H1 (cell line): ENCODE results near the gene SLCO2A1. TPM values are rescaled to one million over a fixed set of nuclear protein-coding genes. Genes with fewer than 3 reads are reported as not detected.

Source experiments
- CTCF ChIA-PET: fragments of 300-600 bp; sonication (Branson Sonifier 250); formaldehyde crosslinking; loops from one replicate; lab custom pipeline; 2021; ENCODE audit not compliant: partially characterized antibody; lab: Charles Lee
- POLR2A ChIA-PET: fragments of 300-600 bp; sonication (Branson Sonifier 250); formaldehyde crosslinking; loops from one replicate; lab custom pipeline; 2021; ENCODE audit warnings: inconsistent platforms; ENCODE audit not compliant: partially characterized antibody; lab: Charles Lee
- DNase-seq, 2 experiments: peaks; one replicate each; pipeline versions ENCODE4 v3.0.0 to v3.0.0-alpha.2; 2010 to 2022; ENCODE audit warnings: low spot score in 2 of 2, low read depth in 1 of 2, mixed read lengths in 1 of 2
- FAIRE-seq: peaks from 2 replicates; lab custom pipeline; 2011; peaks lifted over from hg19 to GRCh38; lab: Jason Lieb, UNC
- H2AFZ ChIP-seq: 2 replicates; pipeline ENCODE4 v1.8.1; 2012; ENCODE audit warnings: low read length, inconsistent platforms
- H2AK5ac ChIP-seq: 2 replicates; pipeline ENCODE4 v1.6.1; 2013; ENCODE audit warnings: low read depth, low read length
- H2BK120ac ChIP-seq: replicated peaks from 2 replicates; pipeline ENCODE3; 2013; ENCODE audit warnings: low read depth, low read length, inconsistent platforms
- H2BK12ac ChIP-seq: 2 replicates; pipeline ENCODE4 v1.6.1; 2013; ENCODE audit warnings: low read depth, low read length
- H2BK15ac ChIP-seq: 2 replicates; pipeline ENCODE4 v1.6.1; 2013; ENCODE audit warnings: low read length
- H2BK20ac ChIP-seq: 2 replicates; pipeline ENCODE4 v1.6.1; 2013; ENCODE audit warnings: low read length
- H2BK5ac ChIP-seq: 2 replicates; pipeline ENCODE4 v1.6.1; 2013; ENCODE audit warnings: low read depth, low read length
- H3K14ac ChIP-seq: 2 replicates; pipeline ENCODE4 v1.6.1; 2013; ENCODE audit warnings: inconsistent platforms; ENCODE audit not compliant: insufficient read length
- H3K18ac ChIP-seq: 2 replicates; pipeline ENCODE4 v1.6.1; 2013; ENCODE audit warnings: low read length; ENCODE audit errors: extremely low read depth
- H3K23ac ChIP-seq: 2 replicates; pipeline ENCODE4 v1.6.1; 2013; ENCODE audit warnings: inconsistent platforms; ENCODE audit not compliant: insufficient read length
- H3K23me2 ChIP-seq: 2 replicates; pipeline ENCODE4 v1.6.1; 2013; ENCODE audit warnings: low read depth, low read length
- H3K27ac ChIP-seq: 2 replicates; pipeline ENCODE4 v1.6.1; 2011; ENCODE audit warnings: low read depth, low read length, inconsistent platforms
- H3K27me3 ChIP-seq, 4 experiments: replicated peaks in 1 of 4; 1 replicate in 1 of 4; 2 replicates in 3 of 4; pipeline versions ENCODE4 v1.6.1 to v1.8.1; 2011 to 2013; ENCODE audit warnings: low read length in 3 of 4, mild to moderate bottlenecking in 3 of 4, inconsistent platforms in 2 of 4, mixed read lengths in 2 of 4, moderate library complexity in 1 of 4; ENCODE audit not compliant: control insufficient read depth in 3 of 4, insufficient read depth in 3 of 4; ENCODE audit errors: extremely low read depth in 1 of 4
- H3K36me3 ChIP-seq, 4 experiments: 2 replicates each; pipeline versions ENCODE4 v1.6.1 to v1.8.1; 2011 to 2013; ENCODE audit warnings: mild to moderate bottlenecking in 4 of 4, low read length in 3 of 4, moderate library complexity in 2 of 4, control low read depth in 1 of 4, inconsistent platforms in 1 of 4; ENCODE audit not compliant: insufficient read depth in 4 of 4, control insufficient read depth in 2 of 4
- H3K4ac ChIP-seq: replicated peaks from 2 replicates; pipeline ENCODE3; 2013; ENCODE audit warnings: low read length, low read depth, mixed read lengths, inconsistent platforms; ENCODE audit not compliant: insufficient read length
- H3K4me1 ChIP-seq, 4 experiments: replicated peaks in 1 of 4; 1 replicate in 1 of 4; 2 replicates in 3 of 4; pipeline versions ENCODE4 v1.6.1 to v1.8.1; 2011 to 2013; ENCODE audit warnings: low read length in 3 of 4, inconsistent platforms in 2 of 4, mixed read lengths in 1 of 4; ENCODE audit not compliant: insufficient read depth in 4 of 4, control insufficient read depth in 3 of 4
- H3K4me2 ChIP-seq, 2 experiments: 2 replicates each; pipeline versions ENCODE4 v1.6.1 to v1.8.1; 2011 to 2013; ENCODE audit warnings: low read depth in 2 of 2, low read length in 2 of 2, control low read depth in 1 of 2, inconsistent platforms in 1 of 2, mild to moderate bottlenecking in 1 of 2; ENCODE audit not compliant: insufficient read depth in 1 of 2
- H3K4me3 ChIP-seq, 4 experiments: fragments of 200-600, 300-600 bp in 1 of 4; sonication (generic), shearing (Covaris generic), sonication (Bioruptor Twin) in 1 of 4; 2 replicates each; pipeline versions ENCODE4 v1.5.1 to v1.8.1; 2011 to 2016; ENCODE audit warnings: low read length in 4 of 4, low read depth in 3 of 4, control low read depth in 2 of 4, inconsistent platforms in 2 of 4, mild to moderate bottlenecking in 2 of 4, mixed read lengths in 1 of 4, moderate library complexity in 1 of 4; ENCODE audit not compliant: insufficient read depth in 2 of 4; ENCODE audit errors: extremely low read depth in 1 of 4
- H3K56ac ChIP-seq: replicated peaks from 2 replicates; pipeline ENCODE3; 2013; ENCODE audit warnings: low read depth, mild to moderate bottlenecking, mixed read lengths, low read length, inconsistent platforms; ENCODE audit not compliant: insufficient read length
- H3K79me1 ChIP-seq: 2 replicates; pipeline ENCODE4 v1.6.1; 2013; ENCODE audit warnings: low read depth, low read length, control low read depth
- H3K79me2 ChIP-seq, 2 experiments: 2 replicates each; pipeline versions ENCODE4 v1.6.1 to v1.8.1; 2012 to 2013; ENCODE audit warnings: low read length in 2 of 2, mild to moderate bottlenecking in 2 of 2, inconsistent platforms in 1 of 2; ENCODE audit not compliant: insufficient read depth in 2 of 2, control insufficient read depth in 1 of 2
- H3K9ac ChIP-seq, 4 experiments: replicated peaks in 1 of 4; 1 replicate in 1 of 4; 2 replicates in 3 of 4; pipeline versions ENCODE4 v1.6.1 to v1.8.1; 2011 to 2013; ENCODE audit warnings: low read depth in 3 of 4, low read length in 3 of 4, control low read depth in 2 of 4, mild to moderate bottlenecking in 2 of 4, moderate library complexity in 2 of 4, inconsistent platforms in 1 of 4; ENCODE audit errors: extremely low read depth in 1 of 4
- H3K9me3 ChIP-seq, 2 experiments: 2 replicates each; pipeline versions ENCODE4 v1.6.1 to v1.8.1; 2012 to 2013; ENCODE audit warnings: mild to moderate bottlenecking in 2 of 2, moderate library complexity in 2 of 2, control low read depth in 1 of 2, inconsistent platforms in 1 of 2, low read depth in 1 of 2, low read length in 1 of 2, mixed read lengths in 1 of 2; ENCODE audit not compliant: insufficient read depth in 2 of 2
- H4K20me1 ChIP-seq, 2 experiments: replicated peaks in 1 of 2; 2 replicates each; pipeline versions ENCODE3 to v1.8.1; 2011 to 2013; ENCODE audit warnings: inconsistent platforms in 2 of 2, low read length in 2 of 2, mild to moderate bottlenecking in 1 of 2; ENCODE audit not compliant: insufficient read depth in 2 of 2, control insufficient read depth in 1 of 2
- H4K5ac ChIP-seq: 2 replicates; pipeline ENCODE4 v1.6.1; 2013; ENCODE audit warnings: low read length, low read depth, mixed read lengths, inconsistent platforms; ENCODE audit not compliant: insufficient read length
- H4K8ac ChIP-seq: 2 replicates; pipeline ENCODE4 v1.8.0; 2013; ENCODE audit warnings: mild to moderate bottlenecking, moderate library complexity, low read length, inconsistent platforms; ENCODE audit not compliant: insufficient read depth; ENCODE audit errors: extremely low read depth
- H4K91ac ChIP-seq: replicated peaks from 2 replicates; pipeline ENCODE3; 2013; ENCODE audit warnings: low read length, mixed read lengths, inconsistent platforms; ENCODE audit not compliant: insufficient read length
- CTBP2 ChIP-seq: IDR thresholded peaks from 2 replicates; pipeline ENCODE4 v1.7.0; 2011; ENCODE audit warnings: borderline replicate concordance, mild to moderate bottlenecking, moderate library complexity, mixed read lengths, low read length; ENCODE audit not compliant: insufficient read depth, insufficient read length
- EP300 ChIP-seq, 2 experiments: IDR thresholded peaks; 1 replicate in 1 of 2; 2 replicates in 1 of 2; pipeline ENCODE4 v1.6.1; 2011 to 2012; ENCODE audit warnings: low read depth in 2 of 2, low read length in 2 of 2, mild to moderate bottlenecking in 2 of 2, borderline replicate concordance in 1 of 2, inconsistent platforms in 1 of 2, moderate library complexity in 1 of 2
- JUN ChIP-seq: IDR thresholded peaks from 2 replicates; pipeline ENCODE4 v1.6.1; 2011; ENCODE audit warnings: low read depth, mild to moderate bottlenecking, improper control_type of control experiment, low read length
- POLR2A ChIP-seq, 2 experiments: IDR thresholded peaks; 1 replicate in 1 of 2; 2 replicates in 1 of 2; pipeline ENCODE4 v1.6.1; 2011; ENCODE audit warnings: low read depth in 2 of 2, low read length in 2 of 2, mild to moderate bottlenecking in 2 of 2; ENCODE audit errors: control extremely low read depth in 1 of 2
- SRF ChIP-seq: IDR thresholded peaks from 2 replicates; pipeline ENCODE4 v1.6.1; 2011; ENCODE audit warnings: mild to moderate bottlenecking, low read depth, low read length, moderate library complexity
- TAF1 ChIP-seq: IDR thresholded peaks from 2 replicates; pipeline ENCODE4 v1.6.1; 2011; ENCODE audit warnings: mild to moderate bottlenecking, low read depth, low read length
- WGBS, 2 experiments: shearing (Covaris generic) in 1 of 2; methylation state at CpG; one replicate each; pipeline versions ENCODE4 v1.1.6 to v1.1.7; 2013 to 2015; ENCODE audit warnings: low lambda C conversion rate in 2 of 2, mixed read lengths in 2 of 2, inconsistent platforms in 1 of 2, low coverage in 1 of 2, missing lambda C conversion rate in 1 of 2; ENCODE audit not compliant: insufficient replicate concordance in 2 of 2, insufficient coverage in 1 of 2, insufficient read length in 1 of 2; ENCODE audit errors: extremely low coverage in 1 of 2, missing lambda C conversion rate in 1 of 2; 5-methylcytosine and 5-hydroxymethylcytosine counted together
- polyA plus RNA-seq, 7 experiments: library from polyadenylated mRNA; depleted of rRNA in 3 of 7; stranded (reverse) in 5 of 7; unstranded in 2 of 7; fragments of >200 nt in 5 of 7; fragments of 200-250 nt in 2 of 7; gene quantifications; 1 replicate in 5 of 7; 2 replicates in 1 of 7; 4 replicates in 1 of 7; pipeline versions ENCODE4 v1.2.1 to v1.2.3, GENCODE V29; 2011 to 2013; ENCODE audit warnings: missing spikeins in 2 of 7, mixed read lengths in 2 of 7
- total RNA-seq: library from RNA; stranded (reverse); fragmentation: NEBNext Ultra II Directional; extraction: Animal tissue kit (Norgen Biotek cat#: 25700); gene quantifications from 2 replicates; pipeline ENCODE4 v1.2.1, GENCODE V29; 2021

Gene SLCO2A1
- total and polyA plus RNA-seq, 2 of the 8 experiments (the other 6 are each of a cell fraction or from before 2014, with no cell fraction given): 1.1 to 2.3 TPM

- Histone ChIP-seq H2BK12ac (no peak overlapping the region), H2BK5ac (no peak overlapping the region), H4K91ac (no peak overlapping the region), H3K27ac (no peak overlapping the region), H3K4me3 (no peak overlapping the region), H3K4ac (no peak overlapping the region), H3K79me2 (no peaks in the 10 kb centered on the region), H3K23me2 (no peaks in the 10 kb centered on the region; the same call in 1 of the 2 replicates), H2AFZ (no peak overlapping the region), H2AK5ac (no peak overlapping the region), H3K14ac (no peak overlapping the region), H3K79me1 (no peaks in the 10 kb centered on the region), H4K20me1 (no peaks in the 10 kb centered on the region), H3K18ac (no peak overlapping the region), H2BK15ac (no peak overlapping the region), H4K5ac (no peak overlapping the region), H3K56ac (no peak overlapping the region), H2BK120ac (no peak overlapping the region), H3K23ac (no peak overlapping the region), H3K36me3 (no peaks in the 10 kb centered on the region), H4K8ac (no peak overlapping the region), H3K9ac (no peak overlapping the region), H3K9me3 (no peaks in the 10 kb centered on the region), H3K4me2 (no peak overlapping the region), H2BK20ac (no peak overlapping the region), H3K27me3 (peaks cover 0 to 2% (median 0%) of the 10 kb centered on the region in 4 experiments; a peak in 1 of 7 replicates), H3K4me1 (peaks cover 3 to 15% (median 7%) of the 10 kb centered on the region in 4 experiments; a peak in 5 of 7 replicates)
- ChIA-PET POLR2A (no interaction called here), CTCF (interaction anchor here (1.4 kb wide), 1 partner anchor 228 kb away, joined by 4 read pairs; no protein-coding TSS in a partner anchor)
- no peak for FAIRE-seq
- TF ChIP-seq POLR2A (IDR thresholded peaks at IDR 0.05; ENCODE audit: control extremely low read depth in 1 of 2, low read depth in 2 of 2, low read length in 2 of 2) (no peak), TAF1 (no peak), EP300 (IDR thresholded peaks at IDR 0.05; ENCODE audit: borderline replicate concordance in 1 of 2, low read depth in 2 of 2, low read length in 2 of 2) (no peak), SRF (no peak), JUN (no peak), CTBP2 (no peak)
- DNase-seq: no peak
- WGBS, 2 experiments: 81% methylated on average over 9 of the region's 9 CpGs; no CpG with 5 or more reads in 1 of the 2 experiments
Measured at GRCh38 chr3:133983576-133984560, 45.9 kb downstream of the SLCO2A1 start.
